GM12801 (cell line): ENCODE data around the gene FBXO27.

Source experiments
- CTCF ChIP-seq: IDR thresholded peaks from one replicate; pipeline ENCODE4 v1.5.1; 2011; ENCODE audit warnings: control low read depth; ENCODE audit not compliant: insufficient read length; ENCODE audit errors: extremely low read depth

FBXO27 gene

GRCh38 chr19:39014037-39014436 is 18.3 kb downstream of the FBXO27 start:
- TF ChIP-seq CTCF: no peak

DNA sequence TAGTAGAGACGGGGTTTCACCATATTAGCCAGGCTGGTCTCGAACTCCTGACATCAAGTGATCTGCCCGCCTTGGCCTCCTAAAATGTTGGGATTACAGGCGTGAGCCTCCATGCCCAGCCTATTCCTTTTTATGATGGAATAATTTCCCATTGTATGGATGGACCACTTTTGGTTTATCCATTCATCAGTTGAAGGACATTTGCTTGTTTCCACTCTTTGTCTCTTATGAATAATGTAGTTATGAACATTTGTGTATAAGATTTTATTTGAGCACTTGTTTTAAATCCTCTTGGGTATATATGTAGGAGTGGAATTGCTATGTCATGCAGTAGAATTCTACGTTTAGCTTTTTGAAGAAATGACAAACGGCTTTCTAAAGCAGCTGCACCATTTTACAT is 23.3 kb downstream of the FBXO27 start:
- TF ChIP-seq CTCF: no peak

DNA sequence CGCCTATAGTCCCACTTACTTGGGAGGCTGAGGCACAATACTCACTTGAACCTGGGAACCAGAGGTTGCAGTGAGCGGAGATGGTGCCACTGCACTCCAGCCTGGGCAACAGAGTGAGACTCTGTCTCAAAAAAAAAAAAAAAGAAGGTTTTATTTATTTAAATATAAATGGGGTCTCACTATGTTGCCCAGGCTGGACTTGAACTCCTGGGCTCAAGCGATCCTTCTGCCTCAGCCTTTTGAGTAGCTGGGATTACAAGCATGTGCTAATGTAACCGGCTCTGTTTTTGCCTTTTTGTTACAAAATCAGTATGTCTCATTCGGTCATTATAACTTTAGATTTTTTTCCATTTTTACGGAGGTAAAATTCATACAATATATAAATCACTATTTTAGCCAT is 24.2 kb downstream of the FBXO27 start:
- no peak for TF ChIP-seq CTCF

DNA sequence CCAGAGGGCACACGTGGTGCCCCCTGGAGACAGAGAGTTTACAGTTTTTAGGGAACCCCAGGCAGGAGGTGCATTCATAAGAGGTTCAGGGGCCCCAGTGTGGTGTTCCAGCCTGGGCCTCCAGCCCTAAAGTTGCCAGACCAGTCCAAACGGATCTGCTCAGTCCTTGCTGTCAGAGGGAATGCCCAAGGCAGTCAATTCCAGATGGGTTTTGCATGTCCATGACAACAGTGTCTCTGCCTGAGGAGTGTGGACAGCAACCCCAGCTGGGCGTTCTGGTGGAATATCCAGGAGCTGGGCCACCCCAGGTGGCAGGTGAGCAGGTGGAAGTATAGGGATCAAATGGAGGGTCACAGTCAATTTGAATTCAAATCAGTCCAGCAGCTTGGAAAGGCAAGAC is 25.3 kb downstream of the FBXO27 start:
- no peak for TF ChIP-seq CTCF

DNA sequence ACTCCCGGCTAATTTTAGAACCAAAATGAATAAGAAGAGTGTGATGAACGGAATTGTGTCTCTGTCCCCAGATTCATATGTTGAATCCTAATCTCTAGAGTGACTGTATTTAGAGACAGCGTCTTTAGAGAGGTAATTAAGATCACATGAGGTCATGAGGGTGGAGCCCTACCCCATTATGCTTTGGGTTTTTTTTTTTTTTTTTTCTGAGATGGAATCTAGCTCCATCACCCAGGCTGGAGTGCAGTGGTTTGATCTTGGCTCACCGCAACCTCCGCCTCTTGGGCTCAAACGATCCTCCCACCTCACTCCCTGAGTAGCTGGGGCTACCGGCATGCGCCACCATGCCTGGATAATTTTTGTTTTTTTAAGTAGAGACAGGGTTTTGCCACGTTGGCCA is 27.9 kb downstream of the FBXO27 start:
- no peak for TF ChIP-seq CTCF

DNA sequence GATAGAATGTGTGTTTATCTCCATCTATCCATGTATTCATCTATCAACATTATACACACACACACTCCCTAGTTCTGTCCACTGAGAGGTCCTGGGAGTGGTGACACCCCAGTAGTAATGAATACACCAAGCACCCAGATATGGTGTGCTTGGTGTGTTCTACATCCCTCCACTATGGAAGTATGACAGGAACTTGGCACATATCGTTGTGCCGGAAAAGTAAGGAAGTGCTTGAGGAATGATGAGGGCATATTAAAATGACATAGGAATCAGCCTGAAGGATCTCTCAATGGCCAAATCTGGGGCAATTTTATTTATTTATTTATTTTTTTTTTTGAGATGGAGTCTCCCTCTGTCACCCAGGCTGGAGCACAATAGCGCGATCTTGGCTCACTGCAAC is 28.6 kb downstream of the FBXO27 start:
- no peak for TF ChIP-seq CTCF

DNA sequence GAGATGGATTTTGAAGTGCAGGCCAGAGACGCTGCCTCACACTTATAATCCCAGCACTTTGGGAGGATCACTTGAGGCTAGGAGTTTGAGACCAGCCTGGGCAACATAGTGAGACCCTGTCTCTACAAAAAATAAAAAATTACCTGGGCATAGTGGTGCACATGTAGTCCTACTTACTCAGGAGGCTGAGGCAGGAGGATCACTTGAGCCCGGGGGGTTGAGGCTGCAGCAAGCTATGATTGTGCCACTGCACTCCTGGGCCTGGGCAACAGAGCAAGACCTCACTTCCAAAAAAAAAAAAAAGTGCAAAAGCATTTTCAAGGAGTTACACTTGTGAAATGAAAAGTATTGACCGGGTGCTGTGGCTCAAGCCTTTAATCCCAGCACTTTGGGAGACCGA is 29.2 kb downstream of the FBXO27 start:
- no peak for TF ChIP-seq CTCF

- no peak for TF ChIP-seq CTCF
Observed at GRCh38 chr19:39001041-39001440, 31.3 kb downstream of the FBXO27 start.
